Muscle layer of duodenum (tissue), 2 donors: ENCODE results near the gene PIK3R2.
"Not testable (repeated sequence)": the region's sequence is repeated elsewhere in the genome, so short reads cannot be mapped to it uniquely, and the experiment has no call there.

Source experiments
- H3K27ac ChIP-seq: one replicate; pipeline ENCODE4 v1.7.0; 2013; ENCODE audit warnings: mild to moderate bottlenecking, low read length
- H3K27me3 ChIP-seq: one replicate; pipeline ENCODE4 v1.7.0; 2013; ENCODE audit warnings: low read depth, mild to moderate bottlenecking, control low read depth, low read length
- H3K36me3 ChIP-seq, 2 donors: one replicate each; pipeline ENCODE4 v1.7.0; 2013; ENCODE audit warnings: low read length in 2 of 2, control low read depth in 1 of 2, mild to moderate bottlenecking in 1 of 2; ENCODE audit not compliant: insufficient read depth in 2 of 2, control insufficient read depth in 1 of 2
- H3K4me1 ChIP-seq, 2 donors: one replicate each; pipeline ENCODE4 v1.7.0; 2013; ENCODE audit warnings: low read length in 2 of 2, mild to moderate bottlenecking in 2 of 2, control low read depth in 1 of 2, moderate library complexity in 1 of 2; ENCODE audit not compliant: insufficient read depth in 2 of 2, control insufficient read depth in 1 of 2
- H3K4me3 ChIP-seq, 2 donors: one replicate each; pipeline ENCODE4 v1.7.0; 2013; ENCODE audit warnings: low read length in 2 of 2, low read depth in 1 of 2, mild to moderate bottlenecking in 1 of 2
- H3K9me3 ChIP-seq, 2 donors: one replicate each; pipeline ENCODE4 v1.7.0; 2013; ENCODE audit warnings: low read length in 2 of 2, control low read depth in 1 of 2, mild to moderate bottlenecking in 1 of 2; ENCODE audit not compliant: control insufficient read depth in 1 of 2
- donor health status: healthy.

PIK3R2 gene

GRCh38 chr19:18209912-18210311 is 56.9 kb downstream of the PIK3R2 start:
- H3K9me3 ChIP-seq, H3K4me1 ChIP-seq, H3K27ac ChIP-seq, H3K36me3 ChIP-seq, H3K4me3 ChIP-seq, H3K27me3 ChIP-seq: not testable (repeated sequence)

- H3K4me3 ChIP-seq: no peak overlapping the region
- no peak overlapping the region for H3K27ac ChIP-seq
- no peaks in the 10 kb centered on the region for H3K27me3 ChIP-seq
- no peaks in the 10 kb centered on the region for H3K4me1 ChIP-seq
- H3K36me3 ChIP-seq: peaks cover 0 to 3% of the 10 kb centered on the region in 2 donors
- no peaks in the 10 kb centered on the region for H3K9me3 ChIP-seq
Observed at GRCh38 chr19:18211683-18212082, 58.7 kb downstream of the PIK3R2 start.

GRCh38 chr19:18214779-18215433 is 61.9 kb downstream of the PIK3R2 start:
- no peak overlapping the region for H3K4me3 ChIP-seq
- no peaks in the 10 kb centered on the region for H3K4me1 ChIP-seq
- H3K36me3 ChIP-seq: peaks cover 0 to 3% of the 10 kb centered on the region in 2 donors
- H3K9me3 ChIP-seq: no peaks in the 10 kb centered on the region
- no peak overlapping the region for H3K27ac ChIP-seq
- H3K27me3 ChIP-seq: no peaks in the 10 kb centered on the region

GRCh38 chr19:18216789-18217188 is 63.8 kb downstream of the PIK3R2 start:
- H3K4me3 ChIP-seq: no peak overlapping the region
- H3K9me3 ChIP-seq: no peaks in the 10 kb centered on the region
- H3K27me3 ChIP-seq: no peaks in the 10 kb centered on the region
- H3K36me3 ChIP-seq: peaks cover 0 to 3% of the 10 kb centered on the region in 2 donors
- no peaks in the 10 kb centered on the region for H3K4me1 ChIP-seq
- H3K27ac ChIP-seq: no peak overlapping the region

GRCh38 chr19:18218159-18218558 is 65.2 kb downstream of the PIK3R2 start:
- Histone ChIP-seq H3K36me3 (peaks cover 0 to 3% of the 10 kb centered on the region in 2 donors), H3K9me3 (no peaks in the 10 kb centered on the region), H3K4me1 (no peaks in the 10 kb centered on the region), H3K27ac (no peak overlapping the region), H3K4me3 (no peak overlapping the region), H3K27me3 (no peaks in the 10 kb centered on the region)

- Histone ChIP-seq H3K4me3 (no peak overlapping the region), H3K9me3 (no peaks in the 10 kb centered on the region), H3K27ac (no peak overlapping the region), H3K27me3 (no peaks in the 10 kb centered on the region), H3K4me1 (no peaks in the 10 kb centered on the region), H3K36me3 (peaks cover 0 to under 1% of the 10 kb centered on the region in 2 donors)
Observed at GRCh38 chr19:18218600-18218999, 65.6 kb downstream of the PIK3R2 start.
